NB4 (cell line): Measurements from ENCODE around the gene KSR2.

ENCODE experiments used
- CTCF ChIP-seq: IDR thresholded peaks from one replicate; pipeline ENCODE4 v1.5.1; 2012; ENCODE audit warnings: low read depth, low read length
- MAX ChIP-seq: IDR thresholded peaks from 2 replicates; pipeline ENCODE4 v1.6.1; 2011; ENCODE audit warnings: low read depth, low read length
- POLR2A ChIP-seq: IDR thresholded peaks from 2 replicates; pipeline ENCODE4 v1.6.1; 2011; ENCODE audit warnings: mild to moderate bottlenecking; ENCODE audit not compliant: insufficient read length; ENCODE audit errors: extremely low read depth

GRCh38 chr12:117966511-117966910 is 2.3 kb downstream of the KSR2 start:
- TF ChIP-seq MAX (no peak), CTCF (no peak), POLR2A (no peak)
